KMS-11 (cell line): ENCODE results near the gene OBSCN.
"Not testable (repeated sequence)": the region's sequence is repeated elsewhere in the genome, so short reads cannot be mapped to it uniquely, and the experiment has no call there.

Experiments used
- H2AFZ ChIP-seq: fragments of 200-600 bp; sonication (generic); 2 replicates; pipeline ENCODE4 v1.6.1; 2016; ENCODE audit warnings: antibody characterized with exemption, mixed run types, low read depth
- H3K27ac ChIP-seq: fragments of 200-600 bp; sonication (generic); 2 replicates; pipeline ENCODE4 v1.6.1; 2016; ENCODE audit warnings: mild to moderate bottlenecking, mixed run types
- H3K27me3 ChIP-seq: fragments of 200-600 bp; sonication (generic); 2 replicates; pipeline ENCODE4 v1.6.1; 2017; ENCODE audit warnings: mild to moderate bottlenecking, low read depth, mixed run types, moderate library complexity; ENCODE audit not compliant: insufficient read depth
- H3K36me3 ChIP-seq: fragments of 200-600 bp; sonication (generic); 2 replicates; pipeline ENCODE4 v1.6.1; 2017; ENCODE audit warnings: mild to moderate bottlenecking, mixed run types; ENCODE audit not compliant: insufficient read depth
- H3K4me1 ChIP-seq: fragments of 200-600 bp; sonication (generic); 2 replicates; pipeline ENCODE4 v1.6.1; 2016; ENCODE audit warnings: mild to moderate bottlenecking, low read depth, mixed run types; ENCODE audit not compliant: poor library complexity, severe bottlenecking
- H3K4me2 ChIP-seq: fragments of 200-600 bp; sonication (generic); 2 replicates; pipeline ENCODE4 v1.7.0; 2016; ENCODE audit warnings: mild to moderate bottlenecking, mixed run types
- H3K4me3 ChIP-seq: fragments of 200-600 bp; sonication (generic); IDR thresholded peaks from 2 replicates; pipeline ENCODE4 v1.6.1; 2017; ENCODE audit warnings: low read depth, low read length, mixed read lengths; ENCODE audit not compliant: insufficient read depth
- H3K79me2 ChIP-seq: fragments of 200-600 bp; sonication (generic); 2 replicates; pipeline ENCODE4 v1.6.1; 2016; ENCODE audit warnings: low read depth, mixed run types; ENCODE audit not compliant: insufficient read depth
- H3K9ac ChIP-seq: fragments of 200-600 bp; sonication (generic); 2 replicates; pipeline ENCODE4 v1.6.1; 2016; ENCODE audit warnings: mild to moderate bottlenecking, mixed run types
- H4K20me1 ChIP-seq: fragments of 200-600 bp; sonication (generic); 2 replicates; pipeline ENCODE4 v1.6.1; 2016; ENCODE audit warnings: mild to moderate bottlenecking, mixed run types; ENCODE audit not compliant: insufficient read depth
- CTCF ChIP-seq: fragments of 200-600 bp; sonication (generic); conservative IDR thresholded peaks from 2 replicates; pipeline ENCODE4 v1.6.1; 2017; ENCODE audit warnings: low read depth, mild to moderate bottlenecking, antibody characterized with exemption, low read length, moderate library complexity, mixed read lengths

Gene OBSCN

DNA sequence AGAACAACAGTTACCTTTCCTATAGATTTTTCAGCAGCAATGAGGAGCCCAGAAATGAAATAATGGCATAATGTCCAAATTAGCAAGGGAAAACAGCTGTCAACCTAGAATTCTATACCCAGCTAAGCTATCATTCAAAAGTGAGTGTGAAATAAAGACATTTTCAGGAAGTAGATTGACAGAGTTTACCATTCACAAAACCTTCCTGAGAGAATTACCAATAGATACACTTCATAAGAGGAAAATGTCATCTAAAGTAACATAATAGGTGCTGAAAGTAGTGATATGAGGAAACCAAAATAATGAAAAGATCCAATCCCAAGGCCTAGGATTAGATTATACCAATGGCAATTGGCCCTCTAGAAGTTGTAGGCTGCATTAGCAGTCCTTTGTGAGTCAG is 34.6 kb downstream of the OBSCN start:
- no peak overlapping the region for H3K4me2 ChIP-seq
- H3K27ac ChIP-seq: no peak overlapping the region
- H2AFZ ChIP-seq: no peak overlapping the region
- no peaks in the 10 kb centered on the region for H3K4me1 ChIP-seq
- H3K79me2 ChIP-seq: no peaks in the 10 kb centered on the region
- H4K20me1 ChIP-seq: no peaks in the 10 kb centered on the region
- no peak overlapping the region for H3K9ac ChIP-seq
- no peak for TF ChIP-seq CTCF
- H3K27me3 ChIP-seq: no peaks in the 10 kb centered on the region
- H3K4me3 ChIP-seq: no peak overlapping the region
- H3K36me3 ChIP-seq: no peaks in the 10 kb centered on the region; the same call in 1 of the 2 replicates

GRCh38 chr1:228243093-228243492 is 35.2 kb downstream of the OBSCN start:
- Histone ChIP-seq H3K36me3 (no peaks in the 10 kb centered on the region; the same call in 1 of the 2 replicates), H4K20me1 (no peaks in the 10 kb centered on the region), H3K27me3 (no peaks in the 10 kb centered on the region), H3K27ac (no peak overlapping the region), H3K4me2 (no peak overlapping the region), H3K9ac (no peak overlapping the region), H2AFZ (no peak overlapping the region), H3K79me2 (no peaks in the 10 kb centered on the region), H3K4me3 (no peak overlapping the region), H3K4me1 (no peaks in the 10 kb centered on the region)
- TF ChIP-seq CTCF: no peak

GRCh38 chr1:228243989-228244388 is 36.1 kb downstream of the OBSCN start:
- H3K9ac ChIP-seq, H3K36me3 ChIP-seq, H3K4me2 ChIP-seq, H3K79me2 ChIP-seq, H3K4me1 ChIP-seq, H3K4me3 ChIP-seq, H2AFZ ChIP-seq, H3K27ac ChIP-seq, H3K27me3 ChIP-seq, H4K20me1 ChIP-seq: not testable (repeated sequence)

DNA sequence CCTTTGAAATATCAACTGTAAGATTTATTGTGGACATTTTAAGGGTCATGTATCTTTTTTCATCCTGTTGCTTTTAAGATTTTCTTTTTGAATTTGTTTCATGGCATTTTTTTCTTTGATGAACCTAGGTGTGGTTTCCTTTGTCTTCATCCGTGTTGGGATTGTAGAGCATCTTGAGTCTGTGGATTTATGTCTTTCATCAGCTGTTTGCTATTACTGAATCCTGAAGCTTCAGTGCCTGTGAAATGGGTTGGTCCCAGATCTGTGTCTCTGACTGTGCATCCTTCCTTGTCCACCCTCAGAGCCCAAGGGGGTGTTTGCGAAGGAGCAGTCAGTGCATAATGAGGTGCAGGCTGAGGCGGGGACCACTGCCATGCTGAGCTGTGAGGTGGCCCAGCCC is 37.3 kb downstream of the OBSCN start:
- Histone ChIP-seq H3K27ac (no peak overlapping the region), H3K4me3 (no peak overlapping the region), H2AFZ (no peak overlapping the region), H4K20me1 (no peaks in the 10 kb centered on the region), H3K4me2 (no peak overlapping the region), H3K27me3 (no peaks in the 10 kb centered on the region), H3K36me3 (no peaks in the 10 kb centered on the region; the same call in 1 of the 2 replicates), H3K9ac (no peak overlapping the region), H3K4me1 (no peaks in the 10 kb centered on the region), H3K79me2 (no peaks in the 10 kb centered on the region)
- TF ChIP-seq CTCF: no peak

GRCh38 chr1:228246216-228246900 is 38.5 kb downstream of the OBSCN start:
- H3K27ac ChIP-seq: no peak overlapping the region
- no peaks in the 10 kb centered on the region for H3K4me1 ChIP-seq
- H2AFZ ChIP-seq: no peak overlapping the region
- no peak overlapping the region for H3K4me2 ChIP-seq
- H3K36me3 ChIP-seq: no peaks in the 10 kb centered on the region; the same call in 1 of the 2 replicates
- no peaks in the 10 kb centered on the region for H3K79me2 ChIP-seq
- no peak overlapping the region for H3K4me3 ChIP-seq
- TF ChIP-seq CTCF: no peak
- H3K9ac ChIP-seq: no peak overlapping the region
- H3K27me3 ChIP-seq: no peaks in the 10 kb centered on the region
- H4K20me1 ChIP-seq: no peaks in the 10 kb centered on the region
